ENCODE data around the gene MFN2. TPM values are rescaled to one million over a fixed set of nuclear protein-coding genes. Genes with fewer than 3 reads are reported as not detected.

Gene MFN2
- total and polyA plus RNA-seq, 2 experiments from 2014 or later = 15.1 to 40.4 TPM

DNA sequence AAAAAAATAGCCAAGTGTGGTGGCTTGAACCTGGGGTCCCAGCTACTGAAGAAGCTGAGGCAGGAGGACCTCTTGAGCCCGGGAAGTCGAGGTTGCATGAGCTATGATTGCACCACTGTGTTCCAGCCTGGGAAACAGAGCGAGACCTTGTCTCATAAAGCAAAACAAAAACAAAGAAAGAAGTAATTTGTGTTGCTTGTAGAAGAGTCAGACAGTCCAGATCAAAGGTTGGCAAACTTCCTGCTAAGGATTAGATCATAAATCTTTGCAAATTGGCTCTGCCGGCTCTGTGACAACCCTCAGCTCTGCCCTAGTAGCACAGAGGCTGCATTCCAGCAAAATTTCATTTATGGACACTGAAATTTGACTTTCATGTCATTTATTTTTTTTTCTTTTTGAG, 19.0 kb upstream of the MFN2 start:
- Histone ChIP-seq H3K4me2 (no peak overlapping the region), H3K27me3 (ENCODE audit: insufficient read depth) (no peaks in the 10 kb centered on the region), H3K4me1 (ENCODE audit: insufficient read depth) (no peaks in the 10 kb centered on the region), H3K36me3 (ENCODE audit: insufficient read depth) (peaks cover 4% of the 10 kb centered on the region; the same call in 1 of the 2 replicates), H2AFZ (no peak overlapping the region), H3F3A (replicated peaks; ENCODE audit: low read depth) (no peaks in the 10 kb centered on the region), H4K20me1 (replicated peaks; ENCODE audit: insufficient read depth) (no peaks in the 10 kb centered on the region), H3K4me3 (no peak overlapping the region), H3K79me2 (replicated peaks; ENCODE audit: insufficient read depth) (no peaks in the 10 kb centered on the region), H3K27ac (ENCODE audit: low read depth) (no peak overlapping the region), H3K9me2 (ENCODE audit: insufficient read depth) (no peaks in the 10 kb centered on the region)
- H3K27ac Mint-ChIP-seq = no peak overlapping the region
- no peak for ATAC-seq
- DNase-seq (ENCODE audit: low spot score) = no peak
- TF ChIP-seq, protein P1, sequence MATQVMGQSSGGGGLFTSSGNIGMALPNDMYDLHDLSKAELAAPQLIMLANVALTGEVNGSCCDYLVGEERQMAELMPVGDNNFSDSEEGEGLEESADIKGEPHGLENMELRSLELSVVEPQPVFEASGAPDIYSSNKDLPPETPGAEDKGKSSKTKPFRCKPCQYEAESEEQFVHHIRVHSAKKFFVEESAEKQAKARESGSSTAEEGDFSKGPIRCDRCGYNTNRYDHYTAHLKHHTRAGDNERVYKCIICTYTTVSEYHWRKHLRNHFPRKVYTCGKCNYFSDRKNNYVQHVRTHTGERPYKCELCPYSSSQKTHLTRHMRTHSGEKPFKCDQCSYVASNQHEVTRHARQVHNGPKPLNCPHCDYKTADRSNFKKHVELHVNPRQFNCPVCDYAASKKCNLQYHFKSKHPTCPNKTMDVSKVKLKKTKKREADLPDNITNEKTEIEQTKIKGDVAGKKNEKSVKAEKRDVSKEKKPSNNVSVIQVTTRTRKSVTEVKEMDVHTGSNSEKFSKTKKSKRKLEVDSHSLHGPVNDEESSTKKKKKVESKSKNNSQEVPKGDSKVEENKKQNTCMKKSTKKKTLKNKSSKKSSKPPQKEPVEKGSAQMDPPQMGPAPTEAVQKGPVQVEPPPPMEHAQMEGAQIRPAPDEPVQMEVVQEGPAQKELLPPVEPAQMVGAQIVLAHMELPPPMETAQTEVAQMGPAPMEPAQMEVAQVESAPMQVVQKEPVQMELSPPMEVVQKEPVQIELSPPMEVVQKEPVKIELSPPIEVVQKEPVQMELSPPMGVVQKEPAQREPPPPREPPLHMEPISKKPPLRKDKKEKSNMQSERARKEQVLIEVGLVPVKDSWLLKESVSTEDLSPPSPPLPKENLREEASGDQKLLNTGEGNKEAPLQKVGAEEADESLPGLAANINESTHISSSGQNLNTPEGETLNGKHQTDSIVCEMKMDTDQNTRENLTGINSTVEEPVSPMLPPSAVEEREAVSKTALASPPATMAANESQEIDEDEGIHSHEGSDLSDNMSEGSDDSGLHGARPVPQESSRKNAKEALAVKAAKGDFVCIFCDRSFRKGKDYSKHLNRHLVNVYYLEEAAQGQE (IDR thresholded peaks at IDR 0.05; ENCODE audit: unreplicated experiment) = no peak
- no peak for TF ChIP-seq POLR2AphosphoS5 (IDR thresholded peaks at IDR 0.05; ENCODE audit: low read depth)
- no peak for TF ChIP-seq JUNB (IDR thresholded peaks at IDR 0.05; ENCODE audit: unreplicated experiment)
- TF ChIP-seq CREB1 (CRISPR knock-in tag; IDR thresholded peaks at IDR 0.05; ENCODE audit: low read depth) = no peak
- no peak for TF ChIP-seq ZNF331 (CRISPR knock-in tag; IDR thresholded peaks at IDR 0.05; ENCODE audit: low read depth)
- no peak for TF ChIP-seq NANOG (IDR thresholded peaks at IDR 0.05; ENCODE audit: borderline replicate concordance)
- no peak for TF ChIP-seq EZH2 (IDR thresholded peaks at IDR 0.05; ENCODE audit: low read depth, unreplicated experiment)
- TF ChIP-seq, protein P2, sequence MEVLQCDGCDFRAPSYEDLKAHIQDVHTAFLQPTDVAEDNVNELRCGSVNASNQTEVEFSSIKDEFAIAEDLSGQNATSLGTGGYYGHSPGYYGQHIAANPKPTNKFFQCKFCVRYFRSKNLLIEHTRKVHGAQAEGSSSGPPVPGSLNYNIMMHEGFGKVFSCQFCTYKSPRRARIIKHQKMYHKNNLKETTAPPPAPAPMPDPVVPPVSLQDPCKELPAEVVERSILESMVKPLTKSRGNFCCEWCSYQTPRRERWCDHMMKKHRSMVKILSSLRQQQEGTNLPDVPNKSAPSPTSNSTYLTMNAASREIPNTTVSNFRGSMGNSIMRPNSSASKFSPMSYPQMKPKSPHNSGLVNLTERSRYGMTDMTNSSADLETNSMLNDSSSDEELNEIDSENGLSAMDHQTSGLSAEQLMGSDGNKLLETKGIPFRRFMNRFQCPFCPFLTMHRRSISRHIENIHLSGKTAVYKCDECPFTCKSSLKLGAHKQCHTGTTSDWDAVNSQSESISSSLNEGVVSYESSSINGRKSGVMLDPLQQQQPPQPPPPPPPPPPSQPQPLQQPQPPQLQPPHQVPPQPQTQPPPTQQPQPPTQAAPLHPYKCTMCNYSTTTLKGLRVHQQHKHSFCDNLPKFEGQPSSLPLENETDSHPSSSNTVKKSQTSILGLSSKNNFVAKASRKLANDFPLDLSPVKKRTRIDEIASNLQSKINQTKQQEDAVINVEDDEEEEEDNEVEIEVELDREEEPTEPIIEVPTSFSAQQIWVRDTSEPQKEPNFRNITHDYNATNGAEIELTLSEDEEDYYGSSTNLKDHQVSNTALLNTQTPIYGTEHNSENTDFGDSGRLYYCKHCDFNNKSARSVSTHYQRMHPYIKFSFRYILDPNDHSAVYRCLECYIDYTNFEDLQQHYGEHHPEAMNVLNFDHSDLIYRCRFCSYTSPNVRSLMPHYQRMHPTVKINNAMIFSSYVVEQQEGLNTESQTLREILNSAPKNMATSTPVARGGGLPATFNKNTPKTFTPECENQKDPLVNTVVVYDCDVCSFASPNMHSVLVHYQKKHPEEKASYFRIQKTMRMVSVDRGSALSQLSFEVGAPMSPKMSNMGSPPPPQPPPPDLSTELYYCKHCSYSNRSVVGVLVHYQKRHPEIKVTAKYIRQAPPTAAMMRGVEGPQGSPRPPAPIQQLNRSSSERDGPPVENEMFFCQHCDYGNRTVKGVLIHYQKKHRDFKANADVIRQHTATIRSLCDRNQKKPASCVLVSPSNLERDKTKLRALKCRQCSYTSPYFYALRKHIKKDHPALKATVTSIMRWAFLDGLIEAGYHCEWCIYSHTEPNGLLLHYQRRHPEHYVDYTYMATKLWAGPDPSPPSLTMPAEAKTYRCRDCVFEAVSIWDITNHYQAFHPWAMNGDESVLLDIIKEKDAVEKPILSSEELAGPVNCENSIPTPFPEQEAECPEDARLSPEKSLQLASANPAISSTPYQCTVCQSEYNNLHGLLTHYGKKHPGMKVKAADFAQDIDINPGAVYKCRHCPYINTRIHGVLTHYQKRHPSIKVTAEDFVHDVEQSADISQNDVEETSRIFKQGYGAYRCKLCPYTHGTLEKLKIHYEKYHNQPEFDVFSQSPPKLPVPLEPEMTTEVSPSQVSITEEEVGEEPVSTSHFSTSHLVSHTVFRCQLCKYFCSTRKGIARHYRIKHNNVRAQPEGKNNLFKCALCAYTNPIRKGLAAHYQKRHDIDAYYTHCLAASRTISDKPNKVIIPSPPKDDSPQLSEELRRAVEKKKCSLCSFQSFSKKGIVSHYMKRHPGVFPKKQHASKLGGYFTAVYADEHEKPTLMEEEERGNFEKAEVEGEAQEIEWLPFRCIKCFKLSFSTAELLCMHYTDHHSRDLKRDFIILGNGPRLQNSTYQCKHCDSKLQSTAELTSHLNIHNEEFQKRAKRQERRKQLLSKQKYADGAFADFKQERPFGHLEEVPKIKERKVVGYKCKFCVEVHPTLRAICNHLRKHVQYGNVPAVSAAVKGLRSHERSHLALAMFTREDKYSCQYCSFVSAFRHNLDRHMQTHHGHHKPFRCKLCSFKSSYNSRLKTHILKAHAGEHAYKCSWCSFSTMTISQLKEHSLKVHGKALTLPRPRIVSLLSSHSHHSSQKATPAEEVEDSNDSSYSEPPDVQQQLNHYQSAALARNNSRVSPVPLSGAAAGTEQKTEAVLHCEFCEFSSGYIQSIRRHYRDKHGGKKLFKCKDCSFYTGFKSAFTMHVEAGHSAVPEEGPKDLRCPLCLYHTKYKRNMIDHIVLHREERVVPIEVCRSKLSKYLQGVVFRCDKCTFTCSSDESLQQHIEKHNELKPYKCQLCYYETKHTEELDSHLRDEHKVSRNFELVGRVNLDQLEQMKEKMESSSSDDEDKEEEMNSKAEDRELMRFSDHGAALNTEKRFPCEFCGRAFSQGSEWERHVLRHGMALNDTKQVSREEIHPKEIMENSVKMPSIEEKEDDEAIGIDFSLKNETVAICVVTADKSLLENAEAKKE (CRISPR knock-in tag; IDR thresholded peaks at IDR 0.05) = no peak
- H3K9me3 Mint-ChIP-seq = no peaks in the 10 kb centered on the region
- H3K36me3 Mint-ChIP-seq (ENCODE audit: low read depth) = peaks cover 26% of the 10 kb centered on the region
- H3K27me3 Mint-ChIP-seq (ENCODE audit: insufficient read depth, low read depth, poor library complexity) = peaks cover 1% of the 10 kb centered on the region
- H3K4me1 Mint-ChIP-seq = no peaks in the 10 kb centered on the region
- no peak overlapping the region for H3K4me3 Mint-ChIP-seq
